GM18498 (cell line): ENCODE data around the gene HMGN4.

Experiments
- ATAC-seq: cut with Tn5 transposase; IDR thresholded peaks from one replicate; pipeline ENCODE4 v1.9.1; 2021; ENCODE audit warnings: mild to moderate bottlenecking, moderate library complexity; ENCODE audit not compliant: unreplicated experiment

Gene HMGN4

DNA sequence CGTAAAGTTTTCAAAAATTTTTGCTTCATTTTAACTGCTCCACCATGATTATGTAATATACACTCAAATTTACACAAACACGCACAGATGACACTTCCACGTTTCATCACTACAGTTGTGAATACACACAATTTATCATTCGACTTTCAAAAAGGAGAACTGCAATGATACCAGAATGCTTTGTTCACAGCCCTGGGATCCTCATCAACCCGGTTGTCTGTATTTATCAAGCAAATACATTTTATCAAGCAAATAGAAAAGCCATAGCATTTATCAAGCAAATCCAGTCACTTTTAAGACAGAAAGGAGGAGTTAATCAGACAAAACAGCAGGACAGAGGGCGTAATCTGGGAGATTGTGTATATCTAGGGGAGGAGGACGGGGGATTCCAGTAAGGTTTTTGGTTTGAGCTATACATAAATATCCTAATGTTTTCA, 38.3 kb downstream of the HMGN4 start:
- ATAC-seq = no peak

DNA sequence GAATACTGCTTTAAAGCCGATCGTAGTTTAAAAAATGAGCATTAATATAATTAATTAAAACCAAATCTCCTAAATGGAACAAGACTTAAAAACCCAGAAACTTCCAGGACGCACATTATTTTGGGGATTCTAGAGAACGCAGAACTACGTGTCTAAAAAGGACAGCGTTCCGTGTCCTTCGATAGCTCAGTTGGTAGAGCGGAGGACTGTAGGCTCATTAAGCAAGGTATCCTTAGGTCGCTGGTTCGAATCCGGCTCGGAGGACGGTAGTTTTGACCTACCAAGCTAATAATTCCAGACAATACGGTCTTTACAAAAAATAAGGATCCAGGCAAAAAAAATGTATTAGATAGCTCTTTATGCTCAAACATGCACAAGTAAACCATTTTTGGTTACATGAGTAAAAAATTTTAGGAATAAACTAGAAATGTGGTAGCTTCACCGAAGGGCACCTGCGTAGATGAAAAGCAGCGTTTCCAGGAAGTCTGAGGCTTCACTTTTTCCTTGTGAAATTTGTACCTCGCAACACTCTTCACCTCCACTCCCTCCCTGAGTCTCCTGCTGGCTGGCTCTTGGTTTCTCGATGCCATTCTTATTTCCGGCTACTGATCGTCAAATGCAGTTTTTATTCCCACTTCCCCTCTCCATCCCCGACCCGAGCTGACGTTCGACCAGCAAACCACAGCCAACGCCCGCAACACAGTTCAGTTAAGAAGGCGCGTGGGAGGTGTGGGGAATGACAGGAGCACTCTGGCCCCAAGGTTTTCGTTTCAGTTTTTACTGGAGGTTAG, 39.0 kb downstream of the HMGN4 start:
- no peak for ATAC-seq

DNA sequence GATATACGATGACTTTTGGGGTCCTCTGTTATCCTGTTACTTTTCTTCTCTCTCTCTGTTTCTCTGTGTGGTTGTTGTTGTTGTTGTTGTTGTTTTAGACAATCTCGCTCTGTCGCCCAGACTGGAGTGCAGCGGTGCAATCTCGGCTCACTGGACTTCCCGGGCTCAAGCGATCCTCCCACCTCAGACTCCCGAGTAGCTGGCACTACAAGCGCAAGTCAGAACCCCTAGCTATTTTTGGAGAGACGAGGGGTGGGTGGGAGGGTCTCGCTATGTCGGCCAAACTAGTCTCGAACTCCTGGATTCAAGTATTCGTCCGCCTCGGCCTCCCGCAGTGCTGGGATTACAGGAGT, 39.5 kb downstream of the HMGN4 start:
- ATAC-seq = no peak

DNA sequence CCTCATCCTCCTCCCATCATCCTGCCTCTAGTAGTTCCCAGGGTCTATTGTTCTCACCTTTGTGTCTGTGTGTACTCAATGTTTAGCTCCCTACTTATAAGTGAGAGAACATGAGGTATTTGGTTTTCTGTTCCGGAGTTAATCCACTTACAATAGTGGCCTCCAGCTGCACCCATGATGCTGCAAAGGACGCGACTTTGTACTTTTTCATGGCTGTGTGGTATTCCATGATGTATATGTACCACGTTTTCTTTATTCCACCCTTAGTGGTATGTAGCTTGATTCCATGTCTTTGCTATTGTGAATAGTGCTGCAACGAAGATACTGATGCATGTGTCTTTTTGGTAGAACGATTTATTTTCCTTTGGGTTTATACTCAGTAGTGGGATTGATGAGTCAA, 40.1 kb downstream of the HMGN4 start:
- ATAC-seq = no peak

DNA sequence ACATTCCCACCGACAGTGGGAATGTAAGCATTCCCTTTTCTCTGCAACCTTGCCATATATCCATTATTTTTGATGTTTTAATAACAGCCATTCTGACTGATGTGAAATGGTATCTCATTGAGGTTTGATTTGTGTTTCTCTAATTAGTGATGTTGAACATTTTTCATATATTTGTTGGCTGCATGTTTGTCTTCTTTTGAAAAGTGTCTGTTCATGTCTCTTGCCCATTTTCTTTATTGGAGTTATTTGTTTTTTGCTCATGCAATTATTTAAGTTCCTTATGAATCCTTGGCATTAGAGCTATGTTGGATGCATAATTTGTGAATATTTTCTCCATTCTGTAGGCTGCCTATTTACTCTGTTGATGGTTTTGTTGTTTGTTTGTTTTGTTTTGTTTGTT, 40.6 kb downstream of the HMGN4 start:
- ATAC-seq = no peak

DNA sequence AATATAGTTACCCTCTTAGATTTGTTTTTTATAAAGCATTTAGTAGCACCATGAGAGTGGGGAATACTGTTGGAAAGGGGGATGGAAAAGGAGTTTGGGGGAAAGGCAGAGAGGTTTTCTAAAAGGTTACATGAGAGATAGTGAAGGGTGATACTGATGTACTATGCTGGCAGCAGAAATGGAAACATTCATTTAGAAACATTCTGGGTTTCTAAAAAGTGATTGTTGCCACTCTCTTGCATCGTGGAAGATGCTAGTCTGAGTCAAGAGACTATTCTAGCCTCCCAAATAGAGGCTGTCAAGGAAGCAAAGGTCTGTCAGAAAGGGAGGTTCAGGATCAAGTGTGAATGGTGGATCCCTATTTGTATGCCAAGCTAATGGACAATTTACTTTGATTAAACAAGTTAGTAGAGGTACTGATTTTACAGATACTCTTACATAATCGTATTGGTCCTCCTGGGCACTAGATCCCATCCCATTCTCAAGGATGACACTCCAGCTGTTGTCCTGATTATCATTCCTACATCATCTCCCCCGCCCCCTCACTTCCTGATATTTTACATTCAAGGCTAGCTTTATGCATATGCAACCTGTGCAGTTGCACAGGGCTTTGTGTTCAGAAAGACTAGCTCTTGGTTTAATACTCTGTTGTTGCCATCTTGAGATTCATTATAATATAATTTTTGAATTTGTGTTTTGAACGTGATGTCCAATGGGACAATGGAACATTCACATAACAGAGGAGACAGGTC, 43.2 kb downstream of the HMGN4 start:
- no peak for ATAC-seq

DNA sequence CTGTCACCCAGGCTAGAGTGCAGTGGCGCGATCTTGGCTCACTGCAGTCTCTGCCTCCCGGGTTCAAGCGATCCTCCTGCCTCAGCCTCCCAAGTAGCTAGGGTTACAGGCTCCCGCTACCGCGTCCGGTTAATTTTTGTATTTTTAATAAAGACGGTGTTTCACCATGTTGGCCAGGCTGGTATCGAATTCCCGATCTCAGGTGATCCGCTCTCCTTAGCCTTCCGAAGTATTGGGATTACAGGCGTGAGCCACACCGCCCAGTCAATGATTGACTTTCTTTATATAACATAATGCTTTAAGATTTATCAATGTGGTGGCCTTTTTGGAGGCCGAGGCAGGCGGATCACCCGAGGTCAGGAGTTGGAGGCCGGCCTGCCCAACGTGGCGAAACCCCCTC, 50.8 kb downstream of the HMGN4 start:
- no peak for ATAC-seq

DNA sequence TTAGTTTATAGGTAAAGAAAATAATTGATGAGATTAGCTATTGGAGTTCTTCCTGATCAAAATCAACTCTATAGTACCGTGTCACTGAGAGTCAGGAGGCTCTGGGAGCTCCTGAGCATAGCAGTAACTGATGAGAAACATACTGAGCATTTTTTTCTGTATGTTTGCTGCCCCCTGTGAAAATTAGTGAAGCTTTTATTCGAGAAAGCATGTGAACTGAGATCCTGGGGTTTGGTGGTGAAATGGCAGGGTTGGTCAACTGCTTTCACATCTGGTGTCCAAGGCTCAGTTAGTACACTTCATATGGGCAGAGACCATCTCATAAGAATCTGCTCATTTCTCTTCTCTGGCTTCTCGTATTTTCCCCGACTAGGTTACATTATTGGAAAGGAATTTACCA, 54.5 kb downstream of the HMGN4 start:
- no peak for ATAC-seq

DNA sequence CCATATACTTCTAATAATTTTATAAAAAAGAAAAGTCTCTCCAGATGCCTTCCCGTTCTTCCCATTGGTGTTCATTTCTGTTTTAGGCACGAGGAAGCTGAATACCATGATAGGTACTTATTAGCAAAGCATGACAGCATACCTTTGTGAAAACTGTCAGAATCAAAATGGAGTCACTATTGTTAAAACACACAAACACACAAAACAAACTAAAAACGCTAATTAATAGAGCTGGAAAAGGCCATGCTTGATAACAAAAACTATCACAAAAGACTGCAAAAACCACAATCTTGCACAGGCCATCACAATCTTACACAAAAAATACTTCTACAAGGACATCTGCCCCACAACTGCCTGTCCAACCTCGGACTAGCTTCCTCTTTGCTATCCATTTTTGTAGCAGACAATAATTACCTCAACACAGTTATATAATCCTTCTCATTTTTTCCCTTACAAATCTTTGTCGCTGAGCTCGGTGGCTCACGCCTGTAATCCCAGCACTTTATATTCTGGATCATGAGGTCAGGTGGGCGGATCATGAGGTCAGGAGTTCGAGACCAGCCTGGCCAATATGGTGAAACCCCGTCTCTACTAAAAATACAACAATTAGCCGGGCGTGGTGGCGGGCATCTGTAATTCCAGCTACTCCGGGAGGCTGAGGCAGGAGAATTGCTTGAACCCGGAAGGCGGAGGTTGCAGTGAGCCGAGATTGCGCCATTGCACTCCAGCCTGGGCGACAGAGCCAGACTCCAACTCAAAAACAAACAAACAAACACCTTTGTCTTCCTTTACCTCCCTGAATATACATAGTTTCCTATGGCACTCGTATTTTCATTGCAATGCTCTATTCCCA, 55.3 kb downstream of the HMGN4 start:
- ATAC-seq = no peak

DNA sequence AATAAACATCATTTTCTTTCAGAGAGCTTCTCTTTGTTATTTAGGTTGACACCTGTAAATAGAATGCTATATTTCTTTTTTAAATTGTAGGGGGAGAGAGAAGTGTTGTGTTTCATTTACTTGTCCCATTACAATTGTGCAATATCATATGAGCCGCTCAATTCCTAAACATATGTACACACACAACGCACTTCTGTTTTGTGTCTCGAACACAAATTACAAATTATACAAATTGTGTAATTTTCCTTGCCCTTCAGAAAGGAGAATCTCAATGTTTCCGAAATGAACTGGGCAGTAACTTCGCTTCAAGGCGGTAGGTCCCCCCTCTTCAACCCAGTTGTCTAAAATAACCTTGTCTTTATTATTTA, 55.9 kb downstream of the HMGN4 start:
- no peak for ATAC-seq

DNA sequence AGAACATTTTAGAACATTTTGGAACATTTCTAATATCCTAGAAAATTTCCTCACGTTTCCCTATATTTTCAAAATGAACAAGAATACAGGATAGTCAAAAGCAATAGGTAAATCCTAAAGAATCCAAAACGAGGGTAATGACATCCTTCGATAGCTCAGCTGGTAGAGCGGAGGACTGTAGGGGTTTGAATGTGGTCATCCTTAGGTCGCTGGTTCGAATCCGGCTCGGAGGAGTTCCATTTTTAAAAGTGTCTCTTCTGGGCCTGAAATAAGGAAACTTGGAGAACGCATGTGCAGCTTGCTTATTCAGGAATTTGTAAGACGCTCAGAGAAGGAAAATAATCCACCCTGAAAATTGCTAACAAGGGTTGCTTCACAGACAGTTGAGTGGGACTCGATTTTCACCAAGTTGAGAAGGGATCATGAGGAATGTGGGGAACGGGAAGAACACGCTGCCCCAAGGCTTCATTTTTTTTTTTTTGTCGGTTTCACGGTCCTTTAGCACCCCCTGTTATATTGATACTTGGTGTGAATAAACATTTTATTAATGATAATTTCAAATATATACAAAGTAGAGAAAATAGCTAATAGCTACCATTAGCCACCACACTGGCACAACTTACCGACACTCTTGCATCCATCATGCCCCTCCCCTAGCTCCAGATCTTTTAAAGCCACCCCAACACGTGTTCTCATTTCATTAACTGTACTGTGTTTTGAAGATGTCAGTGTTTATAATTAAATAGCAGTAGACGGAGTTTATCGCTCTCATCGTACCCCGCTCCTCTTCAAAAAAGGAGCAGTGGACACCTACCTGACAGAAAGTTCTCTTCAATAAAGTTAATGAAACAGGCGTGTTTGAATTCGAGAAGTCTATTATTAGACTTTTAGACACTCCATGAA, 56.8 kb downstream of the HMGN4 start:
- ATAC-seq = no peak

DNA sequence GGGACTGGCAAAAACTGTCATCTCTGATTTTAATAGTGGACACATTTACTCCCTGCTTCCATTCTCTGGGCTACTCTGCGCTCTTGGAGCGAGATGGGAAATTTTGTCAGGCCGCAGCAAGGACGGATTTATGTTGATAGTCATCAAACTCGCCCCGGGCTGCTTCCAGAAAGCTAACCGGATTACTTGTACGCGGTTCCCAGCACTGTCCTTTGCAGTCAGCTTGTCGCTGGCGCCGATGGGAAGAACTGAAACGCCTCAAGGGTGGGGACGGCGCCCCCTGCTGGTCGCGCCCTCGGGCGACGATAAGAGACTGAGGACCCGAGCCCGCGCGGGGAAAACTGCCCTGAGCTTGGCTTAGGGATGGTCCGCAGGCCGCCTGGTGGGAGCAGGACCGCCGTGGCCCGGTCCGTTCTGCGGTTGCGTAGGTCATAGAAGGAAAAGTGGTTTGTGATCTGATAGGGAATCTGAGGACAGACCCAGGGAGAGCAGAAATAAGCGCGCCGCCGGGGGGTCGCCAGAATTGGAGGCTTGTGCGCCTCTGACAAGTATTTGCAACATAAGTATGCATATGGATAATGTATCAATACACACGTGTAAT, 57.6 kb downstream of the HMGN4 start:
- ATAC-seq = peak; percentile 53
